Tibial artery (tissue), 4 donors: ENCODE data around the gene HHLA2.

Experiments used
- DNase-seq, 2 donors: peaks; one replicate each; pipeline ENCODE4 v3.0.0-alpha.2; 2019
- H3K27ac ChIP-seq, 2 donors: fragments of 200-600 bp; sonication (generic) in 1 of 2; 1 replicate in 1 of 2; 2 replicates in 1 of 2; pipeline ENCODE4 v1.5.1; 2018 to 2019; ENCODE audit warnings: mild to moderate bottlenecking in 1 of 2
- H3K27me3 ChIP-seq, 2 donors: fragments of 200-600 bp; sonication (generic) in 1 of 2; one replicate each; pipeline versions ENCODE4 v1.5.1 to v1.6.0; 2016 to 2019
- H3K36me3 ChIP-seq, 3 donors: fragments of 200-600 bp; sonication (generic) in 2 of 3; one replicate each; pipeline ENCODE4 v1.5.1; 2016 to 2019; ENCODE audit warnings: mild to moderate bottlenecking in 2 of 3
- H3K4me1 ChIP-seq, 4 donors: fragments of 200-600 bp; sonication (generic) in 2 of 4; 1 replicate in 3 of 4; 2 replicates in 1 of 4; pipeline ENCODE4 v1.5.1; 2016 to 2019
- H3K4me3 ChIP-seq, 2 donors: fragments of 200-600 bp; sonication (generic) in 1 of 2; 1 replicate in 1 of 2; 2 replicates in 1 of 2; pipeline ENCODE4 v1.5.1; 2018 to 2019; ENCODE audit warnings: mild to moderate bottlenecking in 2 of 2
- H3K9me3 ChIP-seq, 3 donors: fragments of 200-600 bp; sonication (generic) in 1 of 3; one replicate each; pipeline ENCODE4 v1.5.1; 2016 to 2019
- intact Hi-C: fragments of 100-400 bp; cut with DNase I; formaldehyde crosslinking; loops from one replicate; pipeline ENCODE4 v1.15.0; 2023; ENCODE audit warnings: low total_unique reads
- TF ChIP-seq, protein P1 (sequence below), 2 experiments: fragments of 200-600 bp in 1 of 2; fragments of 450-650 bp in 1 of 2; IDR thresholded peaks; one replicate each; pipeline ENCODE4 v1.5.1; 2017 to 2019; ENCODE audit warnings: antibody characterized with exemption in 2 of 2, mild to moderate bottlenecking in 1 of 2, moderate library complexity in 1 of 2

The HHLA2 gene

DNA sequence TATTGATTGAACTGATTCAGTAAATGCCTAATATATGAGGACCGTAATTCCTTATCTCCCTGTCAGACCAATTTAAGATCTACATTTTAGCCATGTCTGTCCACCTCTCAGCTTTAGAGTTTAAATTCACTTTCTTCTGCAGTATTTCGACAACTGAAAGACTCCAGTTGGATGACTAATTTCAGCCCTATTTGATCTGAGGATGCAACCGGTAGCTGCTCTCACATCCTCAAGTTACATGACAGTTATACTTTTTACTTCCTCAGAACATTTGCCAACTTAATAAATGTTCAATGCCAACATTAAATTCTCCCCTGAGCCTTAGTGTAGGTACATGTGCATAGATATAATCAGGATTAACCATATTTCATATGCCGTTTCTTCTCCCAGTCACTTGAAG is 2.5 kb upstream of the HHLA2 start:
- TF ChIP-seq, protein P1, sequence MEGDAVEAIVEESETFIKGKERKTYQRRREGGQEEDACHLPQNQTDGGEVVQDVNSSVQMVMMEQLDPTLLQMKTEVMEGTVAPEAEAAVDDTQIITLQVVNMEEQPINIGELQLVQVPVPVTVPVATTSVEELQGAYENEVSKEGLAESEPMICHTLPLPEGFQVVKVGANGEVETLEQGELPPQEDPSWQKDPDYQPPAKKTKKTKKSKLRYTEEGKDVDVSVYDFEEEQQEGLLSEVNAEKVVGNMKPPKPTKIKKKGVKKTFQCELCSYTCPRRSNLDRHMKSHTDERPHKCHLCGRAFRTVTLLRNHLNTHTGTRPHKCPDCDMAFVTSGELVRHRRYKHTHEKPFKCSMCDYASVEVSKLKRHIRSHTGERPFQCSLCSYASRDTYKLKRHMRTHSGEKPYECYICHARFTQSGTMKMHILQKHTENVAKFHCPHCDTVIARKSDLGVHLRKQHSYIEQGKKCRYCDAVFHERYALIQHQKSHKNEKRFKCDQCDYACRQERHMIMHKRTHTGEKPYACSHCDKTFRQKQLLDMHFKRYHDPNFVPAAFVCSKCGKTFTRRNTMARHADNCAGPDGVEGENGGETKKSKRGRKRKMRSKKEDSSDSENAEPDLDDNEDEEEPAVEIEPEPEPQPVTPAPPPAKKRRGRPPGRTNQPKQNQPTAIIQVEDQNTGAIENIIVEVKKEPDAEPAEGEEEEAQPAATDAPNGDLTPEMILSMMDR (IDR thresholded peaks at IDR 0.05) = no peak
- intact Hi-C loops = no loop called here
- H3K9me3 ChIP-seq = no peaks in the 10 kb centered on the region
- H3K27ac ChIP-seq = no peak overlapping the region
- DNase-seq = no peak
- peaks cover 0 to 6% (median 0%) of the 10 kb centered on the region in 4 donors for H3K4me1 ChIP-seq
- no peak overlapping the region for H3K4me3 ChIP-seq
- H3K27me3 ChIP-seq = no peaks in the 10 kb centered on the region
- H3K36me3 ChIP-seq = no peaks in the 10 kb centered on the region

DNA sequence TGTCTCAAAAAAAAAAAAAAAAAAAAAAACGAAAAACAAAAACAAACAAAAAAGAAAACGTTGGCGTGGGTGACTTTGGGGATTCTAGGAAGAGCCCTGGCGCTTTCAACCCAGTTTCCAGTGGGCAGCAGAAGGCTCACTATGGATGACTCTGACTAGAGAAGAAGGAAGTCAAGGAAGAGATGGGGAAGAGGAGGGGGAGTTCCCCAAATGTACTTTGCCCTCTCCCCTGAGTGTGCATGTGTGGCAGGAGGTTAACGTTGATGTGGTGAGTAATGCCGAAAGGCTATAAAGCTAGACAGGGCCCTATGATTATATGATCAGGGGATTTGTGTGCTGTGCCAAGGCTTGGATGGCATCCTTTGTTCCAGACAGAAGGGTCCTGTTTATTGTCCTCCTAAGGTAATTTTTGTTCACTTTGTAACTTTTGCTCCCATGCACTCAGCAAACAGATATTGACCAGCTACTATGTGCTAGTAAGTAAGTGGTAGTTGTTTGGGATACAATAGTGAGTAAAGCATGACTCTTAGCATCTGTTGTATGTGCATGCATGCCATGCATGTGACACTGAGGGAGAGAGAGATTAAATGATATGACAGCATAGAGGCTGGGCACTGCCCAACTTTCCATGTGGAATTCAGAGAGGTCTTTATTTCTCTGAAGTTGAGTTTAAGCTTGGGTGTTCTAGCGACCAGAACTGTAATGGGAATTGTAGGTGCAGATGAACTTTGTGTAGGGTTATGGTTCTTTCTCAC is 750 bp upstream of the HHLA2 start:
- no peak overlapping the region for H3K27ac ChIP-seq
- TF ChIP-seq, protein P1 (IDR thresholded peaks at IDR 0.05) = no peak
- intact Hi-C loops = no loop called here
- H3K27me3 ChIP-seq = no peaks in the 10 kb centered on the region
- peaks cover 0 to 6% (median 0%) of the 10 kb centered on the region in 4 donors for H3K4me1 ChIP-seq
- H3K9me3 ChIP-seq = no peaks in the 10 kb centered on the region
- H3K4me3 ChIP-seq = no peak overlapping the region
- H3K36me3 ChIP-seq = no peaks in the 10 kb centered on the region
- no peak for DNase-seq

DNA sequence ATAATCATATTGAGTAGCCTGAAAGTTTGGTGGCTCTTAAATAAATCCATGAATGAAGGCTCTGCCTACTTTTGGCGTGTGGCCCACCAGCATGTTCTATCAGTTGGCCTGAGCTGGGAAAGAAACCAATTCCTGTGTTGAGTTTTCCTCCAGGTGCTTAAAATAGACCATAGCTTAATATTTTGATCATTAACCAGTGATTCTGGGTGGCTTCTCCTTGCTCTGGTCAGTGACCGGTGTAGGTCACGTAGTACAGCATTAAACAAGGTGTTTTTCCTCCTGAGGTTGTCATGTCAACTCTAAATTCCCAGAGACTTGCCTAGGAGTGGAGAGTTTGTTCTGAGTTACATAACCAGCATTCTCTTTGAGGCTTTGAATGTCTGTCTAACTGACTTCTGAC is 1.3 kb downstream of the HHLA2 start:
- TF ChIP-seq, protein P1 (IDR thresholded peaks at IDR 0.05) = no peak
- Histone ChIP-seq H3K27ac (no peak overlapping the region), H3K4me3 (no peak overlapping the region), H3K36me3 (no peaks in the 10 kb centered on the region), H3K4me1 (peaks cover 0 to 6% (median 0%) of the 10 kb centered on the region in 4 donors), H3K27me3 (no peaks in the 10 kb centered on the region), H3K9me3 (no peaks in the 10 kb centered on the region)
- no peak for DNase-seq
- intact Hi-C loops = no loop called here

DNA sequence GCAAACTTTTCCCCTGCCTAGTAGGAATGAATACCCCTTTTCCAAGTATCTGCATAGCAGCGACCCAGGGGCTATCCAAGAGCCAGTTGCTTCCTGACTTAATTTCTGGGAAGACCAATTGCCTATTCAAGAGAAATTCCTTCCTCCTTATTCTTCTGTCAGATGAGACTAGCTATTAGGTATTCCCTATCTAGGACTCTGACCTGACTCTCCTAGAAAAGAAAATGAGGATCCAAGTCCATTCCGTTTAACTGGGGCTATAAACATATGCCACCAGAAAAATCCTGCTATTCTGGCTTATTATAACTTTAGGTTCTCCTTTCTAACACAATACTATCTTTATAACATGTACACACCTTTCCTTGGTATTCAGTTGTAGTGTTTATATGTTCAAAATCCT is 1.7 kb downstream of the HHLA2 start:
- Histone ChIP-seq H3K4me1 (peaks cover 0 to 6% (median 0%) of the 10 kb centered on the region in 4 donors), H3K4me3 (no peak overlapping the region), H3K27me3 (no peaks in the 10 kb centered on the region), H3K27ac (no peak overlapping the region), H3K9me3 (no peaks in the 10 kb centered on the region), H3K36me3 (no peaks in the 10 kb centered on the region)
- no peak for DNase-seq
- TF ChIP-seq, protein P1 (IDR thresholded peaks at IDR 0.05) = no peak
- intact Hi-C loops = no loop called here

DNA sequence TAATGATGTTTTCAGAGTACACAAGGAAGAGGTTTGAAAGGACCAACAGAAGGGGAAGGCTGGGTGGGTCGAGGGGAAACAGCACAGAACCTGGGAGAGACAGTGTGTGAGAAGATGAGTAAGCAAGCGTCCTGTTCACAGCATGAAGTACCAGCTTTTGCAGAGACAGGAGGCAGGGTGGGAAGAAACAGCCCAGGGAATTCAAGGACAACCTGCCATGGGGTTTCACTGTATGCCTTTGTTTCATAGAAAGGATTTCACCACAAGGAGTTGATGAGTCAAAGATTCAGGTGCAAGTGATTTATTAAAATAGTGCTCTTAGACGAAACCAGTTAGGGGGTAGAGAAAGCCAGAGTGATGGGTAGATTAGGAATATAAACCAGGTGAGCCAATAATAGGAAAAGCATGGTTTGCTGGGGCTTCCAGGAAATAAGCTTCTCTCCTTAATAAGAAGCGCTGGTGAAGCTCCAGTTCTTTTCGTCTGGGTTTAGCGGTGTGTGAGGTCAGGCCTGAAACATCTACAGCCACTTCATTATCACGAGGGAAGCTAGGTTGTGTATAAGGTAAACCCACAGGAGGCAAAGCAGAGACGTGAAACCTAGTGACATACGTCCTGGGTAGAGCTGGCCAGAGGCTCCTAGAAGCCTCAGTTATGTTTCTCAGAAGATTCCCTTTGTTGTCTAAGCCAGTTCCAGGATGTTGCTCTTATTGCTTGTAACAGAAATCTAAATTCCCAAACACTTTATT is 3.9 kb downstream of the HHLA2 start:
- Histone ChIP-seq H3K36me3 (no peaks in the 10 kb centered on the region), H3K4me1 (peaks cover 0 to 6% (median 0%) of the 10 kb centered on the region in 4 donors), H3K27me3 (no peaks in the 10 kb centered on the region), H3K27ac (no peak overlapping the region), H3K4me3 (no peak overlapping the region), H3K9me3 (no peaks in the 10 kb centered on the region)
- DNase-seq = no peak
- intact Hi-C loops = no loop called here
- TF ChIP-seq, protein P1 (IDR thresholded peaks at IDR 0.05) = no peak
